Esophagus muscularis mucosa (tissue), 4 donors: ENCODE results near the gene EPHA6. TPM values are rescaled to one million over a fixed set of nuclear protein-coding genes. Genes with fewer than 3 reads are reported as not detected.

Source experiments
- DNase-seq: peaks from one replicate; pipeline ENCODE4 v3.0.0-alpha.2; 2017; ENCODE audit errors: extremely low spot score
- H3K27ac ChIP-seq, 4 donors: fragments of 200-600 bp; sonication (generic); replicated peaks in 1 of 4; 1 replicate in 3 of 4; 2 replicates in 1 of 4; pipeline ENCODE4 v1.5.1; 2016 to 2019; ENCODE audit warnings: mild to moderate bottlenecking in 1 of 4
- H3K27me3 ChIP-seq, 4 donors: fragments of 200-600 bp; sonication (generic); one replicate each; pipeline versions ENCODE4 v1.5.1 to v1.6.0; 2016 to 2019
- H3K36me3 ChIP-seq, 4 donors: fragments of 200-600 bp; sonication (generic); one replicate each; pipeline ENCODE4 v1.5.1; 2016 to 2019
- H3K4me1 ChIP-seq, 4 donors: fragments of 200-600 bp; sonication (generic); one replicate each; pipeline ENCODE4 v1.5.1; 2016 to 2019
- H3K4me3 ChIP-seq, 4 donors: fragments of 200-600 bp; sonication (generic); 1 replicate in 2 of 4; 2 replicates in 2 of 4; pipeline ENCODE4 v1.5.1; 2016 to 2019; ENCODE audit warnings: mild to moderate bottlenecking in 4 of 4, moderate library complexity in 1 of 4
- H3K9me3 ChIP-seq, 4 donors: fragments of 200-600 bp; sonication (generic); 1 replicate in 3 of 4; 2 replicates in 1 of 4; pipeline ENCODE4 v1.5.1; 2016 to 2019
- EP300 ChIP-seq: sonication (generic); formaldehyde crosslinking; IDR thresholded peaks from one replicate; pipeline ENCODE4 v1.6.1; 2017; ENCODE audit warnings: antibody characterized with exemption
- POLR2A ChIP-seq: fragments of 450-650 bp; IDR thresholded peaks from one replicate; pipeline ENCODE4 v1.6.1; 2017; ENCODE audit warnings: antibody characterized with exemption, moderate library complexity, mild to moderate bottlenecking, low read depth
- POLR2AphosphoS5 ChIP-seq, 2 donors: sonication (generic); formaldehyde crosslinking; IDR thresholded peaks; one replicate each; pipeline ENCODE4 v1.6.1; 2017; ENCODE audit warnings: antibody characterized with exemption in 2 of 2
- WGBS: methylation state at CpG from one replicate; pipeline ENCODE4 v1.1.5; 2018; 5-methylcytosine and 5-hydroxymethylcytosine counted together
- intact Hi-C: fragments of 100-400 bp; cut with DNase I; formaldehyde crosslinking; loops from one replicate; pipeline ENCODE4 v1.15.1; 2023
- total RNA-seq, 4 donors: library from RNA; depleted of rRNA; stranded (reverse); fragments of >200 nt; gene quantifications; one replicate each; pipeline versions ENCODE4 v1.1.0 to v1.2.1, GENCODE V29; 2016
- TF ChIP-seq, protein P1 (sequence below), 3 experiments: fragments of 200-600 bp in 2 of 3; fragments of 450-650 bp in 1 of 3; sonication (generic) in 2 of 3; IDR thresholded peaks; one replicate each; pipeline ENCODE4 v1.5.1; 2017 to 2019; ENCODE audit warnings: antibody characterized with exemption in 3 of 3, mild to moderate bottlenecking in 2 of 3, moderate library complexity in 1 of 3

EPHA6 gene
- total RNA-seq, 4 donors from 2014 or later: 1.8 to 8.3 (median 4.2) TPM

DNA sequence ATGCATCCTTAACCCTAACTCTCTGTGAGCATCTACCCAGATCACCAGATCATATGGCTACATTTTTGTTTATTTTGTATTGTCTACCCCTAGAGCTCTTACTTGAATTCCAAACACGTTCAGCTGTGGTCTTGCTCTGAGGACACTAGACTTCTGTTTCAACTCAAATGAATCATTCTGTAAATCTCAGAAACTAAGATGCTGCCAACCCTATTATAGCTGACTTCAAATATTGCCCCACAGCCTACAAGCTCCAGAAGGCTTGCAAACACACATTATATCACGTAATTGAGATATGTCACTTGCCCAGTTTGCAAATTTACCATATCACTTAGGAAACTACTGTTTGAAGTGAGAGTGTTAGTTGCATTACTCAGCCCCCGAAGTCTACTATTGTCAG is 524.0 kb downstream of the EPHA6 start:
- DNase-seq: no peak
- intact Hi-C loops: no loop called here
- no peaks in the 10 kb centered on the region for H3K27me3 ChIP-seq
- no peaks in the 10 kb centered on the region for H3K4me1 ChIP-seq
- WGBS: 84% methylated on average over 3 of the region's 3 CpGs
- no peak overlapping the region for H3K4me3 ChIP-seq
- H3K27ac ChIP-seq: no peak overlapping the region
- no peaks in the 10 kb centered on the region for H3K36me3 ChIP-seq
- peaks cover 0 to 3% (median 0%) of the 10 kb centered on the region in 4 donors for H3K9me3 ChIP-seq
- TF ChIP-seq POLR2AphosphoS5 (IDR thresholded peaks at IDR 0.05) (no peak), EP300 (no peak), POLR2A (no peak)
- TF ChIP-seq, protein P1, sequence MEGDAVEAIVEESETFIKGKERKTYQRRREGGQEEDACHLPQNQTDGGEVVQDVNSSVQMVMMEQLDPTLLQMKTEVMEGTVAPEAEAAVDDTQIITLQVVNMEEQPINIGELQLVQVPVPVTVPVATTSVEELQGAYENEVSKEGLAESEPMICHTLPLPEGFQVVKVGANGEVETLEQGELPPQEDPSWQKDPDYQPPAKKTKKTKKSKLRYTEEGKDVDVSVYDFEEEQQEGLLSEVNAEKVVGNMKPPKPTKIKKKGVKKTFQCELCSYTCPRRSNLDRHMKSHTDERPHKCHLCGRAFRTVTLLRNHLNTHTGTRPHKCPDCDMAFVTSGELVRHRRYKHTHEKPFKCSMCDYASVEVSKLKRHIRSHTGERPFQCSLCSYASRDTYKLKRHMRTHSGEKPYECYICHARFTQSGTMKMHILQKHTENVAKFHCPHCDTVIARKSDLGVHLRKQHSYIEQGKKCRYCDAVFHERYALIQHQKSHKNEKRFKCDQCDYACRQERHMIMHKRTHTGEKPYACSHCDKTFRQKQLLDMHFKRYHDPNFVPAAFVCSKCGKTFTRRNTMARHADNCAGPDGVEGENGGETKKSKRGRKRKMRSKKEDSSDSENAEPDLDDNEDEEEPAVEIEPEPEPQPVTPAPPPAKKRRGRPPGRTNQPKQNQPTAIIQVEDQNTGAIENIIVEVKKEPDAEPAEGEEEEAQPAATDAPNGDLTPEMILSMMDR (IDR thresholded peaks at IDR 0.05): no peak

DNA sequence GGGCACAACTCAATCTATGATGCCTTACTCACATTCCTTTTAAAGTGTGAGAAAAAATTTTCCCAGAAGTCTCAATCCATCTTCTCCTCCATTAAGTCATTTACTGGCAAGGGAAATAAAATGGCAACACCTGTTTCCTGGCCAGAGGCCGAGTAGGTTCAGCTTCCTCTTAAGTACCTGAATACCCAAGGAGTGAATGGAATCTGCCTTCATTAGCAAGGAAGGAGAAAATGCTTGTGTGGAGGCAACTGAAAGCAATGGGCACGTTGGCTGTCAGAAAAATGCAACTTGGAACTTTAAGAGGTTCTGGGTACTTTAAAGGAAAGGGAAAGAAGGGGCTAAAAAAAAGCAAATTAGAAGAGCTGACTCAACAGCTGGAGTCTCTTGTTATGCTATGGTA is 526.5 kb downstream of the EPHA6 start:
- H3K4me1 ChIP-seq: no peaks in the 10 kb centered on the region
- H3K9me3 ChIP-seq: no peaks in the 10 kb centered on the region
- H3K27me3 ChIP-seq: no peaks in the 10 kb centered on the region
- H3K36me3 ChIP-seq: no peaks in the 10 kb centered on the region
- no peak for TF ChIP-seq POLR2AphosphoS5 (IDR thresholded peaks at IDR 0.05)
- TF ChIP-seq, protein P1 (IDR thresholded peaks at IDR 0.05): no peak
- no peak for TF ChIP-seq POLR2A
- no peak for TF ChIP-seq EP300
- DNase-seq: no peak
- WGBS: 86% methylated on average over 2 of the region's 2 CpGs
- H3K4me3 ChIP-seq: no peak overlapping the region
- H3K27ac ChIP-seq: no peak overlapping the region
- intact Hi-C loops: no loop called here

DNA sequence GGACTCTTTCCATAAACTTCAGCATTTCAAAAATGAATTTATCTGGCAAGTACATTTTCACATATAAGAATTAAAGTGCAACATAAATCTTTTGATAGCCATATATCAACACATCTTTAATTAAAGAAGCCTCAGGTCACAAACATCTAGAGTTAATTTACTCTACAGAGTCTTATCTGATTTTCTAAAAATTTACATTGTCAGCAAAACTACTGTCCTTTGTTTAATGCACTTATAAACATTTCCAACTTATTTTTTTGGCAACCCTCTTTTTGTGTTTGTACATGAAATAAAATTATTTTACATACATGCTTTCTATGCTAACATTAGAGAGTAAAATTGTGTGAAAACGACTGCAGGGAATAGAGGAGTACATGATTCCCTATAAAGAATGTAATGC is 533.4 kb downstream of the EPHA6 start:
- Histone ChIP-seq H3K36me3 (no peaks in the 10 kb centered on the region), H3K4me3 (no peak overlapping the region), H3K27me3 (no peaks in the 10 kb centered on the region), H3K9me3 (no peaks in the 10 kb centered on the region), H3K4me1 (no peaks in the 10 kb centered on the region), H3K27ac (no peak overlapping the region)
- TF ChIP-seq POLR2AphosphoS5 (IDR thresholded peaks at IDR 0.05) (no peak), POLR2A (no peak), EP300 (no peak)
- TF ChIP-seq, protein P1 (IDR thresholded peaks at IDR 0.05): no peak
- 65% methylated on average over 1 of the region's 1 CpG for WGBS
- intact Hi-C loops: no loop called here
- no peak for DNase-seq

DNA sequence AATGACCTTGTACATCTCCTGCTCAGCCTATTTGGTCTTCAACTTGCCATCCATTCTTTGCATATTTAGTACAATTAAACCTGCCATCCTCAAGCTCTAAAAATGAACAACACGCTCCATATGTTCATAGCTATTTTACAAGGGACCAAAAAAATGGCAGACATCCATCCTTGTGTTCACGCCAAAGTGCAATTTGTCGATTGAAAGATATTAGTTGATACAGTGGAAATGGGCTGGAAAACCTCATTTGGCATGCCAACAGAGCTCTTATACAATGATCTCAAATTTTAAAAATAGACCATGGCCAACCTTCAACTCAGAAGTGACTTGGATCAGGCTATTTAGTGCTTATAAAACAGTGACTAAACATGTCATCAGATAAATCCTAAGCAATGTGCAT is 536.6 kb downstream of the EPHA6 start:
- 71% methylated on average over 3 of the region's 3 CpGs for WGBS
- intact Hi-C loops: no loop called here
- Histone ChIP-seq H3K27me3 (no peaks in the 10 kb centered on the region), H3K9me3 (no peaks in the 10 kb centered on the region), H3K4me3 (no peak overlapping the region), H3K27ac (no peak overlapping the region), H3K4me1 (no peaks in the 10 kb centered on the region), H3K36me3 (no peaks in the 10 kb centered on the region)
- DNase-seq: no peak
- TF ChIP-seq POLR2A: no peak
- TF ChIP-seq POLR2AphosphoS5 (IDR thresholded peaks at IDR 0.05): no peak
- TF ChIP-seq, protein P1 (IDR thresholded peaks at IDR 0.05): no peak
- TF ChIP-seq EP300: no peak

DNA sequence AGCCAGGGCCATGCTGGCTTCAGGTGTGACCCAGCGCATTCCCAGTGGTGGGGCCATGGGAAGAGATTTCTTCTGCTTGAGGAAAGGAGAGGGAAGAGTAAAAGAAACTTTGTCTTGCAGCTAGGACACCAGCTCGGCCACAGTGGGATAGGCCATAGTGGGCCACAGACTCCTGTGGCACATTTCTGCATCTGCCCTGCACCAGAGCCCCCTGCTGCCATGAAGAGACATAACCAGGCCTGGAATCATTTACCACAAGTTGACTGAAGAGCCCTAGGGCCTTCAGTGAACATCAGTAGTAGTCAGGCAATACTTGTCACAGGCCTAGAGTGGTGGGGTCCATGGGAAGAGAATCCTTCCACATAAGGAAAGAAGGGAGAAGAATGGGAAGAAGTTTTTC is 538.8 kb downstream of the EPHA6 start:
- Histone ChIP-seq H3K27ac (no peak overlapping the region), H3K9me3 (no peaks in the 10 kb centered on the region), H3K27me3 (no peaks in the 10 kb centered on the region), H3K4me3 (no peak overlapping the region), H3K4me1 (no peaks in the 10 kb centered on the region), H3K36me3 (no peaks in the 10 kb centered on the region)
- 85% methylated on average over 2 of the region's 2 CpGs for WGBS
- no peak for TF ChIP-seq POLR2AphosphoS5 (IDR thresholded peaks at IDR 0.05)
- intact Hi-C loops: no loop called here
- DNase-seq: no peak
